Naive B cell (primary cell): ENCODE data around the gene PBRM1. TPM values are rescaled to one million over a fixed set of nuclear protein-coding genes. Genes with fewer than 3 reads are reported as not detected.
"Not testable (repeated sequence)": the region's sequence is repeated elsewhere in the genome, so short reads cannot be mapped to it uniquely, and the experiment has no call there.

Experiments used
- ATAC-seq, 2 donors: fragments of 150-1000 bp; cut with Tn5 transposase; 2 replicates each; pipeline ENCODE4 v1.10.0; 2021; ENCODE audit warnings: low read depth in 2 of 2, mild to moderate bottlenecking in 2 of 2, moderate library complexity in 2 of 2
- DNase-seq: peaks from one replicate; pipeline ENCODE4 v3.0.0; 2022
- H3K27ac Mint-ChIP-seq, 6 donors: one replicate each; pipeline ENCODE4 v1.8.0; 2020 to 2022; ENCODE audit warnings: mild to moderate bottlenecking in 6 of 6, mixed read lengths in 6 of 6, moderate library complexity in 5 of 6, inconsistent platforms in 2 of 6
- H3K27me3 Mint-ChIP-seq, 3 donors: one replicate each; pipeline ENCODE4 v1.8.0; 2021 to 2022; ENCODE audit warnings: mixed read lengths in 3 of 3, mild to moderate bottlenecking in 1 of 3
- H3K36me3 Mint-ChIP-seq, 2 donors: one replicate each; pipeline ENCODE4 v1.8.0; 2020 to 2022; ENCODE audit warnings: mixed read lengths in 2 of 2, inconsistent platforms in 1 of 2, mild to moderate bottlenecking in 1 of 2
- H3K4me1 Mint-ChIP-seq, 3 donors: one replicate each; pipeline ENCODE4 v1.8.0; 2020 to 2022; ENCODE audit warnings: mixed read lengths in 3 of 3, inconsistent platforms in 1 of 3, mild to moderate bottlenecking in 1 of 3, moderate library complexity in 1 of 3
- H3K4me3 Mint-ChIP-seq, 8 donors: one replicate each; pipeline ENCODE4 v1.8.0; 2020 to 2022; ENCODE audit warnings: mild to moderate bottlenecking in 8 of 8, mixed read lengths in 8 of 8, moderate library complexity in 8 of 8, inconsistent platforms in 2 of 8
- H3K9me3 Mint-ChIP-seq, 7 donors: one replicate each; pipeline ENCODE4 v1.8.0; 2020 to 2022; ENCODE audit warnings: mixed read lengths in 7 of 7, mild to moderate bottlenecking in 5 of 7, inconsistent platforms in 2 of 7, moderate library complexity in 1 of 7
- polyA plus RNA-seq, 6 donors: library from polyadenylated mRNA; unstranded; fragments of 300-500 nt; fragmentation: Illumina TruSeq; gene quantifications; one replicate each; pipeline ENCODE4 v1.2.3, GENCODE V29; 2021; ENCODE audit warnings: low read depth in 6 of 6

The PBRM1 gene
- polyA plus RNA-seq, 6 donors from 2014 or later: 88.7 to 133 (median 95.8) TPM

GRCh38 chr3:52532838-52533622, 152.7 kb downstream of the PBRM1 start:
- Mint-ChIP-seq H3K4me3 (peak overlapping the region; percentile 69 to 88 (median 78)), H3K9me3 (no peaks in the 10 kb centered on the region), H3K27ac (peak overlapping the region in 5 of 6 donors; percentile 41 to 88 (median 49)), H3K36me3 (no peaks in the 10 kb centered on the region), H3K27me3 (peaks cover 0 to 6% (median 0%) of the 10 kb centered on the region in 3 donors), H3K4me1 (peaks cover 21 to 37% (median 36%) of the 10 kb centered on the region in 3 donors)
- DNase-seq: peak; percentile 22
- no peak for ATAC-seq

- no peak for DNase-seq
- peak overlapping the region in 3 of 6 donors; percentile 49 to 88 (median 65) for H3K27ac Mint-ChIP-seq
These were observed 153.2 kb downstream of the PBRM1 start for GRCh38 chr3:52532517-52532837.

GRCh38 chr3:52531860-52532516, 153.7 kb downstream of the PBRM1 start:
- Mint-ChIP-seq H3K4me1 (peaks cover 11 to 26% (median 25%) of the 10 kb centered on the region in 3 donors), H3K27ac (peak overlapping the region in 3 of 6 donors; percentile 49 to 88 (median 65)), H3K9me3 (no peaks in the 10 kb centered on the region), H3K27me3 (peaks cover 0 to 6% (median 0%) of the 10 kb centered on the region in 3 donors), H3K4me3 (peak overlapping the region in 7 of 8 donors; percentile 68 to 88 (median 78)), H3K36me3 (no peaks in the 10 kb centered on the region)
- DNase-seq: no peak
- no peak for ATAC-seq

More at GRCh38 chr3:52532517-52532837, 153.2 kb downstream of the PBRM1 start:
- Mint-ChIP-seq H3K36me3 (no peaks in the 10 kb centered on the region), H3K4me1 (peaks cover 15 to 31% (median 30%) of the 10 kb centered on the region in 3 donors), H3K27me3 (peaks cover 0 to 6% (median 0%) of the 10 kb centered on the region in 3 donors), H3K9me3 (no peaks in the 10 kb centered on the region), H3K4me3 (peak overlapping the region; percentile 69 to 88 (median 78))
- no peak for ATAC-seq

GRCh38 chr3:52530918-52531826, 154.5 kb downstream of the PBRM1 start:
- Mint-ChIP-seq H3K36me3 (no peaks in the 10 kb centered on the region), H3K9me3 (no peaks in the 10 kb centered on the region), H3K4me1 (peaks cover 11 to 20% (median 18%) of the 10 kb centered on the region in 3 donors), H3K4me3 (peak overlapping the region in 2 of 8 donors; percentile 66 to 79), H3K27me3 (peaks cover 0 to 6% (median 0%) of the 10 kb centered on the region in 3 donors), H3K27ac (no peak overlapping the region)
- no peak for ATAC-seq
- no peak for DNase-seq

GRCh38 chr3:52529376-52530333, 156.1 kb downstream of the PBRM1 start:
- peak overlapping the region in 2 of 6 donors; percentile 12 to 45 for H3K27ac Mint-ChIP-seq
- H3K36me3 Mint-ChIP-seq: no peaks in the 10 kb centered on the region
- ATAC-seq: no peak
- H3K9me3 Mint-ChIP-seq: no peaks in the 10 kb centered on the region
- DNase-seq: no peak
- H3K27me3 Mint-ChIP-seq: peaks cover 0 to 6% (median 0%) of the 10 kb centered on the region in 3 donors
- H3K4me3 Mint-ChIP-seq: peak overlapping the region in 1 of 8 donors; percentile 33
- peaks cover 6 to 13% (median 9%) of the 10 kb centered on the region in 3 donors for H3K4me1 Mint-ChIP-seq

- Mint-ChIP-seq H3K4me1 (peaks cover 6 to 9% (median 7%) of the 10 kb centered on the region in 3 donors), H3K4me3 (no peak overlapping the region), H3K9me3 (no peaks in the 10 kb centered on the region), H3K36me3 (no peaks in the 10 kb centered on the region), H3K27me3 (peaks cover 0 to 6% (median 0%) of the 10 kb centered on the region in 3 donors), H3K27ac (peak overlapping the region in 2 of 6 donors; percentile 14 to 54)
- ATAC-seq (no peak), DNase-seq (no peak)
These were observed 156.9 kb downstream of the PBRM1 start for GRCh38 chr3:52528586-52529375.

- ATAC-seq: no peak
- DNase-seq: no peak
- Mint-ChIP-seq H3K9me3 (no peaks in the 10 kb centered on the region), H3K27ac (no peak overlapping the region), H3K4me1 (peaks cover 6 to 8% (median 7%) of the 10 kb centered on the region in 3 donors), H3K4me3 (no peak overlapping the region), H3K27me3 (peaks cover 0 to 6% (median 0%) of the 10 kb centered on the region in 3 donors), H3K36me3 (no peaks in the 10 kb centered on the region)
These were observed 157.8 kb downstream of the PBRM1 start for GRCh38 chr3:52527732-52528585.

GRCh38 chr3:52527039-52527731, 158.5 kb downstream of the PBRM1 start:
- DNase-seq (no peak), ATAC-seq (no peak)
- Mint-ChIP-seq H3K4me3 (no peak overlapping the region), H3K27me3 (no peaks in the 10 kb centered on the region), H3K27ac (no peak overlapping the region), H3K36me3 (no peaks in the 10 kb centered on the region), H3K4me1 (peaks cover 0 to 2% (median under 1%) of the 10 kb centered on the region in 3 donors), H3K9me3 (no peaks in the 10 kb centered on the region)

GRCh38 chr3:52526671-52527038, 159.1 kb downstream of the PBRM1 start:
- H3K27me3 Mint-ChIP-seq, H3K4me1 Mint-ChIP-seq, DNase-seq, H3K4me3 Mint-ChIP-seq, H3K36me3 Mint-ChIP-seq, H3K27ac Mint-ChIP-seq, H3K9me3 Mint-ChIP-seq, ATAC-seq: not testable (repeated sequence)

- Mint-ChIP-seq H3K36me3 (no peaks in the 10 kb centered on the region), H3K4me3 (no peak overlapping the region), H3K27ac (peak overlapping the region in 2 of 6 donors; percentile 11 to 47), H3K9me3 (no peaks in the 10 kb centered on the region), H3K4me1 (no peaks in the 10 kb centered on the region), H3K27me3 (no peaks in the 10 kb centered on the region)
- DNase-seq (no peak), ATAC-seq (no peak)
These were observed 159.8 kb downstream of the PBRM1 start for GRCh38 chr3:52525680-52526561.
